Retina (tissue), 1 donor: ENCODE results near the gene BRSK2.
A peak's percentile ranks its signal among the peaks of the same experiment; 100 is the strongest.

Experiments
- DNase-seq: peaks from one replicate; pipeline ENCODE4 v3.0.0-alpha.2; 2016

Gene BRSK2

GRCh38 chr11:1484061-1484671 lies 94.4 kb downstream of the BRSK2 start:
- no peak for DNase-seq

DNA sequence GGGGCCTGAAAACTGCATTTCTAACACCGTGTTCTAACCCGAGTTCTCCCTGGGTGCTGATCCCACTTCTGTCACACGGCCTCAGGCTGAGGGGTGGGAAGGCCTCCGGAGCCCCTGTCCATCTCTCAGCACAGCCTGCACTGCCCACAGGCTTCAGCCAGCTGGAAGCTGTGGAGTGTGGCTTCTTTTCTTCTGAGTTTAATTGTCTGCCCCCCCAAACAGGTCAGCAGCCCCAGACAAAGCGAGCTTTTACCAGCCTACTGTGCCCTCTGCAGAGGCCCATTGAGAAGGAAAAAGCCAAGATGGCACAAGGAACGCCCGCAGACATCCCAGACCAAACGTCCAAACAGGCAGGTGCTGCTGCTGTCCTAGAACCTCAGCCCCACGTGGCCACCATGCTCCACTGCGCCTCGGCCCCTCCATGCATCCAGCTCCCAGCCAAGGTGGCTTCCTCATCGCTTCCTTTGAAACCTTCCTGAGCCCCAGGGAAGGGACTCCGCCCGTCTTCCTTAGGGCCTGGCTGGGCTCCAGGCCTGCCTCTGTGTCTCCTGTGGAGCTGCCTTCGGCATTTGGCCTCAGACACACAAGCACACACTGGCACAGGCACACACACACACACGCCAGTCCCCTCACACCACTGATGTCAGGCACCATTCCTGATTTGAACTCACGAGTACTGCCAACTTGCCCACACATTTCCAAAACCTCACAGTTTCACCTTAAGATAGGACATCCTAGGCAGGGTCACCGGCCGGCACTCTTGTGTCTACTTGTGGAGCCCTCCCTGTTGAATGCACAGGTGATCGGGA lies 95.2 kb downstream of the BRSK2 start:
- no peak for DNase-seq

DNA sequence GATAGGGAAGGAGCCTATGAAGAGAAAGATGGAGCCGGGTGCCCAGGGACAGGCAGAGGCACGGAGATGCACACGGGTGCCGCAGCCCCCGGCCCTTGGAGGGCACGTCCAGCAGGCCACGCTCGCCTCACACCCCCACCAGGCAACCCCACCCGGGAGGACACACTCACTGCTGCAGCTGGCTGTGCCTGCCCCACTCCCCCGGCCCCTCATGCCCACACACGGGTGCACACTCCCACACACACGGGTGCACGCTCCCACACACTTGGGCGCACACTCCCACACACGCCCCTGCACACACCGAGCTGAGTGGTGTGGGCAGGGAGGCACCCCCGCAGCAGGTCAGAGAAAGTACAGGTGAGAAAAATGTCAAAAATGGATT lies 95.8 kb downstream of the BRSK2 start:
- no peak for DNase-seq

DNA sequence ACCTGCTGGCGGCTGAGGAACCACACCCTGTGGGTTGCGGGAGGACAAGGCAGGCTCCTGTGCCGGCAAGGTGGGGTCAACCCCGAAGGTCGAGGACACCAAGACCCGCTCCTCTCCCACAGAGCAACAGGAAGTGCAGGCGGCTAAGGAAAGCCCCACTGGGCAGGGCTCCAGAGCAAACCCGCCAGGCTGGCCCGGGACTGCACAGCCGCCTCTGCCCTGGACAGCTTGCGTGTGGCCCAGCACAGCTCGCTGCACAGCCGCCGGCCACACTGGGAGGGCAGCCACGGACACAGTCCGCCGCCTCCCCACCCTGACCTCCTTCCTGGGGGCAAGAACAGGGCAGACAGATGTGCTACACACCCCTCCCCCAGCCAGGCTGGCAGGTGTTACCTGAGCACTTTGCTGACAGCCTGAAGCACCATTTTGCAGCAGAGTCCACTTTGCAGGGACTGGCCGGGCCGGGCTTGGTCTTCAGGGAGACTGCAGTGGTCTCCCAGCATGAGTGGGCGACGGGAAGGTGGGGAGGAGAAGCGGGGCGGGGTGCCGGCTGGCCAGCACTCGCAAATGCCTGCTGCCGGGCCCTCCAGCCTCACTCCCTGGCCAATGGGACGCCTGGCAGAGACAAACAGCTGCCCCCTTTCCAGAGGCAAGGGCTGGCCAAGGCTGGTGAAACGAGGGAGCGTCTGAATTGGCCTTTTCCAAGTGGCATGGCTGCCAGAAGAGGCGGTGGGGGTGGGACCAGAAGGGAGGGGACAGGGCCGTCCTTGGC lies 96.5 kb downstream of the BRSK2 start, which contains the start of gene MOB2:
Gene MOB2, minus strand, starts transcription at position 726 of the 772 bp plus-strand sequence. Its CDS starts 223 bp downstream, at position 503.
- DNase-seq = peak; percentile 49

DNA sequence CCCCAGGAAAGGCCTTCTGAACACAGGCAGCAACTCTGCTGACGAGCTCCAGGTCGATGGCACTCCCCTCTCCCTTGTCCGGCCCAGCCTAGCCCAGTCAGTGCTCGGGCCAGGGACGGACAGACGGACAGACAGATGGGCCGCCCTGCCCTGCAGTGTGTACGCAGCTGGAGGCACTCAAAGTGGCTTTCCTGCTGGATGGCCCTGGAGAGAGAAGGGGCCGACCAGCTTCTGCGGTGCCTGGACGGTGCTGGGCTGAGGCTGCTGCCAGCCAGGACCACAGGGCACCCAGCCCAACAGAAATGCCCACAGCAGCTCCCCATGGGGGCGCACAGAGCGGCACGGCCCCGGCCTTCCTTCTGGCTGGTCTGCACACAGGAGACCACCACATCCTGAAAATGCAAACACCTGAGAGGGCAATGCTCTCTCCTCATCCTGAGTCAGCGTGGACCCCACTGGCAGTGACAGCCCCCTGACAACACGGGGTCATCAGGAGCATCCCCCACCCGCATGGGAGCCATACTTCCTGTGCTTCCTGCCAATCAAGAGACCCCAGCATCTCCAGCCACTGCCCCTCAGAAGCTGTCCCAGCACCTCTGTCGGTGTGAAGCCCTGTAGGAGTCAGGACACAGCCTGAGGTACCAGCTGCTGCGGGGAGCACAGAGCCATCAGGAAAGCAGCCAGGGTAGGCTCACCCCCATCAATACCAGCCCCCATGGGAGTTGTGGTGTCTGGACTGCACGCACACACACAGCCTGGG lies 97.5 kb downstream of the BRSK2 start:
- no peak for DNase-seq

GRCh38 chr11:1487851-1488574 lies 98.3 kb downstream of the BRSK2 start:
- DNase-seq = no peak

GRCh38 chr11:1488575-1489180 lies 98.9 kb downstream of the BRSK2 start:
- DNase-seq = no peak

- DNase-seq = no peak
These were observed 100.9 kb downstream of the BRSK2 start for GRCh38 chr11:1490651-1491050.

- DNase-seq = no peak
These were observed 101.6 kb downstream of the BRSK2 start for GRCh38 chr11:1491379-1491778.

- no peak for DNase-seq
These were observed 104.0 kb downstream of the BRSK2 start for GRCh38 chr11:1493650-1494244.

DNA sequence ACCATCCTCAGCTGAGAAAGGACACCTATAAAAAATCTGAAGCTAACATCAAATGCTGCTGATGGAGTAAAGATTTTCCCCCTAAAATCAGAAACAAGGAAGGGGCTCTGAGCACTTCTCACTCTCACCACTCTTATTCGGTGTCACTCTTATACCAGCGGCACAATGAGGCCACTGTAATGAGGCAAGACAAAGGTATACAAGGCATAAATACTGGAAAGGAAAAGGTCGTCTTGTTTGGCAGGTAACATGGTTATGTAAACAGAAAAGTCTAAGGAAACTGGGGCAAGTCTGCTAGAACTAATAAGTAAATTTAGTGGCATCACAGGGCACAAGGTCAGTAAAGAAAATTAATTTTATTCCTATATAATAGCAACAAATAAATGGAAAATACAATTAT lies 104.9 kb downstream of the BRSK2 start:
- no peak for DNase-seq

GRCh38 chr11:1496091-1496760 lies 106.5 kb downstream of the BRSK2 start:
- DNase-seq = no peak

GRCh38 chr11:1496761-1497095 lies 107.0 kb downstream of the BRSK2 start:
- DNase-seq = no peak

DNA sequence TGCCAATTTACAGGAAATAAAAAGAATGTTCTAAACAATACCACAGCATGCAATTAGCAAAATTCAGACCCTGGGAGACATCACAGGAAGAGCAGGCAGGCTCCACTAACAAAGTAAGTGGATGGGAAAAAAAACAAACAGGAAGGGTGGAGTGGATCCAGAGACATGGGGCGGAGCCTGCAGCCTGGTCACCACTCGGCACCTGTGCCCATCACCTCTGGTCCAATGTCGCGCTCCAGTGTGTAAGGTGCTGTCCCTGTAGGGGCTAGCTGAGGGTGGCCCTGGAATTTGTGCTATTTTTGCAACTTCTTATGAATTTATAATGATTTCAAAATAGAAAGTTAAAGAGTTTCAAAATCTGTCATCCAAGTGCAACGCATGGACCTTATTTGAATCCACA lies 107.9 kb downstream of the BRSK2 start:
- DNase-seq = no peak

DNA sequence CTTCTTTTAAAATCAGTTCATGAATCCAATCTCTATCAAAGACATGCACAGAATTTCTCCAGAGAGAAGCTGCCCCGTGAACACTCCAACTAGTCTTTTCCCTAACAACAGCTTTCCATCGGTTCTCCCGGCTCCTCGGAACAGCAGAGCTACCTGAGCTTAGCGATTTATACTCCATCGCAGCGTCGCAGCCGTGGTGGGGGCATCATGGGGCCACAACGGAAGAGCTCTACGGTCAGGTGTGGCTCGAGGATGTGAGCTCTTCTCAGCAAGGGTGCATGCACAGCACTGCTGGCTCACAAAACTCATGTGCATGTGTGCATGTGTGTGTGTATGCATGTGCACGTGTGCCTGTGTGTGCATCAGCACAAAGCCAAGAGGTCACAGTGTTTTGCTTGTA lies 108.5 kb downstream of the BRSK2 start:
- no peak for DNase-seq

DNA sequence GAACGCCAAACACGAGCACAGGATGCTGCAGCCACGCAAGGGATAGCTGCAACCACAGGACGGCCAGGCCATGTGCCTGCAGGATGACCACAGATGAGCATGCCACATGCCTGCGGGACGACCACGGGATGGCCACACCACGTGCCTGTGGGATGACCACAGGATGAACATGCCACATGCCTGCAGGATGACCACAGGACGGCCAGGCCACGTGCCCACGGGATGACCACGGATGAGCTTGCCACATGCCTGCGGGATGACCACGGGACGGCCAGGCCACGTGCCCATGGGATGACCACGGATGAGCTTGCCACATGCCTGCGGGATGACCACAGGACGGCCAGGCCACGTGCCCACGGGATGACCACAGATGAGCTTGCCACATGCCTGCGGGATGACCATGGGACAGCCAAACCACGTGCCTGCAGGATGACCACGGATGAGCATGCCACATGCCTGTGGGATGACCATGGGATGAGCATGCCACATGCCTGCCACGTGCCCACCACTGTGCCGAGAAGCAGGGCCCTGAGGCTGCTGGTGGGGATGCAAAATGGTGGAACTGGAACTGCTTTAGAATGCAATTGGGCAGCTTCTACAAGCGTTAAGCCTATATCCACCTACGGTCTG lies 109.6 kb downstream of the BRSK2 start:
- DNase-seq = no peak

GRCh38 chr11:1499899-1500298 lies 110.2 kb downstream of the BRSK2 start:
- DNase-seq = no peak

- DNase-seq = no peak
These were observed 111.0 kb downstream of the BRSK2 start for GRCh38 chr11:1500466-1501420.
